ENCODE results near the gene ACOT2. TPM values are rescaled to one million over a fixed set of nuclear protein-coding genes. Genes with fewer than 3 reads are reported as not detected.

The ACOT2 gene
- polyA plus RNA-seq, 2 of the 4 experiments (the other 2 are of a cell fraction), result 61.6 to 64.8 TPM

GRCh38 chr14:73591690-73592449, 22.9 kb downstream of the ACOT2 start, which contains the start of gene ACOT4 (continued):
- TF ChIP-seq E2F6 (IDR thresholded peaks at IDR 0.05; ENCODE audit: borderline replicate concordance, low read depth) (peak; percentile 74), JUNB (IDR thresholded peaks at IDR 0.05) (no peak), HOXA7 (CRISPR knock-in tag; IDR thresholded peaks at IDR 0.05) (no peak), HES2 (IDR thresholded peaks at IDR 0.05) (no peak), ELK1 (IDR thresholded peaks at IDR 0.05; ENCODE audit: low read depth, low read length) (no peak), CHD4 (IDR thresholded peaks at IDR 0.05; ENCODE audit: borderline replicate concordance) (no peak), POLR2AphosphoS2 (conservative IDR thresholded peaks at IDR 0.05; ENCODE audit: low read length) (no peak), BHLHE40 (IDR thresholded peaks at IDR 0.05; ENCODE audit: low read depth, low read length) (no peak), HDAC2 (IDR thresholded peaks at IDR 0.05) (peak; percentile 72; the same call in 1 of the 2 replicates), ZC3H11A (IDR thresholded peaks at IDR 0.05) (no peak), REST (IDR thresholded peaks at IDR 0.05) (no peak), RFX5 (IDR thresholded peaks at IDR 0.05) (no peak), POLR2A (IDR thresholded peaks at IDR 0.05; ENCODE audit: low read length) (peak; percentile 42), TFCP2L1 (CRISPR knock-in tag; IDR thresholded peaks at IDR 0.05) (no peak), CHD2 (IDR thresholded peaks at IDR 0.05; ENCODE audit: low read length, partially characterized antibody) (no peak), ZSCAN20 (CRISPR knock-in tag; IDR thresholded peaks at IDR 0.05) (no peak), MAZ (IDR thresholded peaks at IDR 0.05; ENCODE audit: borderline replicate concordance, low read depth, low read length) (no peak), SMC3 (IDR thresholded peaks at IDR 0.05) (0 out of 3 replicates have a peak, but pooled peaks have one; percentile 13), CBX8 (IDR thresholded peaks at IDR 0.05) (no peak), HOXB13 (CRISPR knock-in tag; IDR thresholded peaks at IDR 0.05; ENCODE audit: low read depth) (no peak), CTCF (IDR thresholded peaks at IDR 0.05) (0 out of 3 replicates have a peak, but pooled peaks have one; percentile 11)

GRCh38 chr14:73594491-73594890, 25.5 kb downstream of the ACOT2 start:
- Histone ChIP-seq H3K4me2 (no peak overlapping the region), H3K27ac (no peak overlapping the region), H3K4me1 (no peaks in the 10 kb centered on the region), H3K9me3 (no peaks in the 10 kb centered on the region), H3K4me3 (no peak overlapping the region)
- ChIA-PET CTCF (no interaction called here), POLR2A (no interaction called here)
- DNase-seq (ENCODE audit: low read depth in 1 of 2, low spot score in 1 of 2) (no peak), FAIRE-seq (no peak), ATAC-seq (no peak)
- 89% methylated on average over 9 of the region's 9 CpGs for WGBS (ENCODE audit: missing lambda C conversion rate)
- TF ChIP-seq HMGXB4 (CRISPR knock-in tag; IDR thresholded peaks at IDR 0.05; ENCODE audit: borderline replicate concordance) (no peak), MYC (IDR thresholded peaks at IDR 0.05; ENCODE audit: borderline replicate concordance, low read length) (no peak), CTCF (IDR thresholded peaks at IDR 0.05) (no peak), EHF (CRISPR knock-in tag; IDR thresholded peaks at IDR 0.05) (no peak), ZC3H11A (IDR thresholded peaks at IDR 0.05) (peak; percentile 81), TP53 (CRISPR knock-in tag; IDR thresholded peaks at IDR 0.05) (no peak), RARB (CRISPR knock-in tag; IDR thresholded peaks at IDR 0.05) (no peak)

Data from A549 (cell line).